ENCODE data around the gene HOXC6. TPM values are rescaled to one million over a fixed set of nuclear protein-coding genes. Genes with fewer than 3 reads are reported as not detected.

The HOXC6 gene
- total and polyA plus RNA-seq, 2 donors (not counting 3 experiments of a cell fraction or from before 2014, with no cell fraction given): 0.58 to 0.72 TPM

- H3K9ac ChIP-seq (replicated peaks; ENCODE audit: extremely low read depth, insufficient read depth, low read length): no peak overlapping the region
- no peak for FAIRE-seq
- peak; percentile 27 for TF ChIP-seq EZH2 (IDR thresholded peaks at IDR 0.05; ENCODE audit: borderline replicate concordance, low read depth, low read length, severe bottlenecking)
- TF ChIP-seq CTCF (IDR thresholded peaks at IDR 0.05; ENCODE audit: extremely low read depth in 1 of 2, insufficient read depth in 1 of 2, low read depth in 1 of 2, low read length in 2 of 2): no peak
- TF ChIP-seq MAX (IDR thresholded peaks at IDR 0.05; ENCODE audit: insufficient read depth, insufficient read length): no peak
- no peak for TF ChIP-seq JUN (IDR thresholded peaks at IDR 0.05; ENCODE audit: borderline replicate concordance, insufficient read depth, insufficient read length, low read depth)
- ChIA-PET POLR2A (no interaction called here), CTCF (interaction anchor here (1.7 kb wide), 1 partner anchor 163 kb away, joined by 4 read pairs; no protein-coding TSS in a partner anchor)
- no peak overlapping the region for H2AFZ ChIP-seq (ENCODE audit: low read depth, low read length)
- no peaks in the 10 kb centered on the region for H4K20me1 ChIP-seq (replicated peaks; ENCODE audit: control insufficient read depth, extremely low read depth, insufficient read depth, low read length)
- no peaks in the 10 kb centered on the region for H3K36me3 ChIP-seq (ENCODE audit: control insufficient read depth in 2 of 2, extremely low read depth in 1 of 2, insufficient read depth in 2 of 2, low read length in 2 of 2)
- no TSS peak for BruUV-seq (replicated peaks)
- H3K79me2 ChIP-seq (ENCODE audit: control insufficient read depth, insufficient read depth, low read length): no peaks in the 10 kb centered on the region
- no peaks in the 10 kb centered on the region for H3K9me3 ChIP-seq (replicated peaks; ENCODE audit: control insufficient read depth, insufficient read depth, low read length)
- H3K27me3 ChIP-seq (ENCODE audit: control insufficient read depth in 2 of 2, insufficient read depth in 2 of 2, low read length in 2 of 2): peaks cover 75 to 78% of the 10 kb centered on the region in 2 experiments
- dilution Hi-C loops (cut with MboI; ENCODE audit: extremely low pct_ligation_motif_present, low sequenced_read_pairs): no loop called here
- no peak for DNase-seq (ENCODE audit: low read depth, low spot score)
- intact Hi-C loops (cut with micrococcal nuclease): no loop called here
- no peaks in the 10 kb centered on the region for H3K4me1 ChIP-seq (ENCODE audit: control insufficient read depth, extremely low read depth, insufficient read depth, low read length)
- no peak overlapping the region for H3K4me3 ChIP-seq (replicated peaks in 1 of 3; ENCODE audit: insufficient read depth in 1 of 3, low read depth in 1 of 3, low read length in 3 of 3)
- no peak overlapping the region for H3K27ac ChIP-seq (ENCODE audit: insufficient read depth, low read depth, low read length)
- no peaks in the 10 kb centered on the region for H3K9me1 ChIP-seq (replicated peaks; ENCODE audit: control insufficient read depth, extremely low read depth, insufficient read depth, low read length)
- no peak overlapping the region for H3K4me2 ChIP-seq (ENCODE audit: insufficient read depth, low read length)
These were observed 10.1 kb downstream of the HOXC6 start for GRCh38 chr12:54038284-54038870.
